ENCODE measurements around the gene OR1D5. TPM values are rescaled to one million over a fixed set of nuclear protein-coding genes. Genes with fewer than 3 reads are reported as not detected.

Gene OR1D5
- total RNA-seq, 2 donors from 2014 or later, result not detected

DNA sequence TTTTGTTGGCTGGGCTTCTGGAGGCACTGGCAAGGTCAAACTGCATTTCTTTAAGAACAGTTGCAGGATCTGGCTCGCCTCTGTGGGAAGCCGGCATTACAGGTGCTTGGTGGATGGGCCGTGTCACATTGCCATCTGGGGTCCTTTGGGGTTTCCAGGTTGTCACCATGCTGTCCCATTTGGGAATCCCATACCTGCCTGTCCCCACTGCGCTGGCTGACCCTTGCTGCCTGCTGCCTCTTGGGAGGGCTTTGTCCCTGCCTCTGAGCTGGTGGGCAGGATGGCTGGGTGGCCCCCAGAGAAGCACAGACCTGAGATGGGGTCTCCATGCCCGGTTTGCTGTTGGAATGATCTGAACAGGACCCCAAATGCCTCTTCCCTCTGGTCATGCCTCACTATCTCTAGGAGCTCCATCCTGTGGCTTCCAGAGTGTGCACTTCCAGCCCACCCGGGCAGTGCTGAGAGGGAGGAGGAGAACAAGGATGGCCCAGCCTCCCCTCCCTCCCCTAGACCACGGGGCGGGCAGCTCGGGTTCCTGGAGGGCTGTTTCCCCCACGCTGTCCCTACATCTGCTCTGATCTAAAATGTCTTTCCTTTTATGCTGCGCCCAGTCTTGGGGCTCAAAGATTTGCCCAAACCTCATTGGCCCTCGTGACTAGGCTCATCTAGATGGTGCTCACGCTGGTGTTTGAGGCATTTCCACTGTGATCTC, 28.0 kb downstream of the OR1D5 start:
- intact Hi-C loops (cut with DNase I), result no loop called here
- Histone ChIP-seq H3K4me3 (no peak overlapping the region), H3K4me1 (replicated peaks) (no peaks in the 10 kb centered on the region), H3K9me3 (no peaks in the 10 kb centered on the region), H3K27me3 (replicated peaks; ENCODE audit: insufficient read depth) (no peaks in the 10 kb centered on the region), H3K27ac (no peak overlapping the region), H3K36me3 (no peaks in the 10 kb centered on the region)
- WGBS, result 68% methylated on average over 13 of the region's 13 CpGs
- DNase-seq (ENCODE audit: low spot score), result no peak
- TF ChIP-seq POLR2AphosphoS5 (IDR thresholded peaks at IDR 0.05), result no peak
- no peak for TF ChIP-seq POLR2A (IDR thresholded peaks at IDR 0.05)
- TF ChIP-seq CTCF (IDR thresholded peaks at IDR 0.05), result no peak

GRCh38 chr17:3034578-3034920, 28.9 kb downstream of the OR1D5 start:
- DNase-seq (ENCODE audit: low spot score), result no peak
- intact Hi-C loops (cut with DNase I), result no loop called here
- 85% methylated on average over 8 of the region's 9 CpGs for WGBS

DNA sequence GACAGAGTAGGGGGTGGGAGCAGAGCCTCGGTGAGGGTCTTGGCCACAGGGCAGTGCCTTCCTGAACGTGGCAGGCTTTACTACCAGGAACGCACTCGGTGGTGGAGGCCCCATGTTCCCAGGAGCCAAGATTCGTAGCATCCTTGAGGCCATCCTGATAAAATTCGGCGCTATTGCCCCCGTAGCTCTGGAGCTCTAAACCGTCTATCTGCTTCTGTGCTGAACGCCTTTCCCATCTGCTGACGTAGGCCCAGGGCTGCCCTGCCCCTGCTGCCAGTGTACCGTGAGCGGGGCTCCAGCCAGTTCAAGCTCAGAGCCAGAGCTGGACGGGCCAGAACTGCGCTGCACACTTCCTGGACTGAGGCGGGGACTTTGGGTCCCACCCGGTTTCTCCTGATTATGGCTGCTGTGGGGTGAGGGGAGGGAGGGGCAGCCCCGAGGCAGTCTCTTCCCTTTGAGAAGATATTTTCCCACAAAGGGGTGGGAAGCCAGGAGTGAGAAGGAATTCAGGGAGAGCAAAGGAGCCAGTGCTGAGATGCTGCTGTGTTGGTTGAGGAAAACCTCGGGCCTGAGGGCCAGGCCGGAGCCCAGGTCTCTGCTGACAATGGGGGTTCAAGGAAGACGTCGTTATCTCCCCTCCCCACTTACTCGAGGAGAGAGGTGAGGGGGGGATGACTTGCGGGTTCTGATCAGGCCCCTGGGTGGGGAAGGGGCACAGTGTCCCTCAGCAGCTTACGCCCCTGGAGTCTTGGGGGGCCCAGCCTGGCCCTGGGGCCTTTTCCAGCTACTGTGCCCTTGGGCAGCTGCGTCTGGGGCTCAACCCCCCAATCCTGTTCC, 29.4 kb downstream of the OR1D5 start:
- intact Hi-C loops (cut with DNase I), result no loop called here
- Histone ChIP-seq H3K27me3 (replicated peaks; ENCODE audit: insufficient read depth) (no peaks in the 10 kb centered on the region), H3K4me3 (no peak overlapping the region), H3K27ac (no peak overlapping the region), H3K4me1 (replicated peaks) (no peaks in the 10 kb centered on the region), H3K36me3 (peaks cover 0 to 3% of the 10 kb centered on the region in 2 donors), H3K9me3 (no peaks in the 10 kb centered on the region)
- 75% methylated on average over 22 of the region's 26 CpGs for WGBS
- TF ChIP-seq POLR2A (IDR thresholded peaks at IDR 0.05) (no peak), CTCF (IDR thresholded peaks at IDR 0.05) (no peak), POLR2AphosphoS5 (IDR thresholded peaks at IDR 0.05) (no peak)
- no peak for DNase-seq (ENCODE audit: low spot score)

More at GRCh38 chr17:3034578-3034920, 28.9 kb downstream of the OR1D5 start:
- H3K27me3 ChIP-seq (replicated peaks; ENCODE audit: insufficient read depth), result no peaks in the 10 kb centered on the region
- H3K4me1 ChIP-seq (replicated peaks), result no peaks in the 10 kb centered on the region
- H3K36me3 ChIP-seq, result peaks cover 0 to 1% of the 10 kb centered on the region in 2 donors
- no peak overlapping the region for H3K27ac ChIP-seq
- no peaks in the 10 kb centered on the region for H3K9me3 ChIP-seq
- TF ChIP-seq CTCF (IDR thresholded peaks at IDR 0.05) (no peak), POLR2A (IDR thresholded peaks at IDR 0.05) (no peak), POLR2AphosphoS5 (IDR thresholded peaks at IDR 0.05) (no peak)
- no peak overlapping the region for H3K4me3 ChIP-seq

DNA sequence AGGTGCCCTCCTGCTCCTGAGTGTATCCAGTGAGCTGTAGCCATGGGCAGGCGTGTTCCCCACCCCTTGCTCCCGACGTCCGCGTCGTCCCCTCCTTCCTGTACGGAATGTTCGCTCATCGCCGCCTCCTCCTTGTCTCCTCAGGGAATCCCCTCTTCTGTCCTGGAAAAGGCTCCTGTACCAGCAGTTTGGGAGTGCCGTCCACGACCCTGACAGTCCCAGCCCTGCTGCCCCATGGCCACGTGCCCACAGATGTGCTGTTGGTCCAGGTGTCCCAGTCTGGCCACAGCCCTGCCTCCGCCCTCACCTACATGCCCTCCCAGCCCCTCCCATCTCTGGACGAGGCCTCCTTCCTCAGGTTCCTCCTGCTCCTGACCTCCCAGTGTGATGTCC, 30.2 kb downstream of the OR1D5 start:
- Histone ChIP-seq H3K4me3 (no peak overlapping the region), H3K27me3 (replicated peaks; ENCODE audit: insufficient read depth) (no peaks in the 10 kb centered on the region), H3K36me3 (peaks cover 0 to 3% of the 10 kb centered on the region in 2 donors), H3K27ac (no peak overlapping the region), H3K9me3 (no peaks in the 10 kb centered on the region), H3K4me1 (replicated peaks) (no peaks in the 10 kb centered on the region)
- WGBS, result 81% methylated on average over 15 of the region's 15 CpGs
- intact Hi-C loops (cut with DNase I), result no loop called here
- no peak for TF ChIP-seq POLR2AphosphoS5 (IDR thresholded peaks at IDR 0.05)
- TF ChIP-seq POLR2A (IDR thresholded peaks at IDR 0.05), result no peak
- no peak for TF ChIP-seq CTCF (IDR thresholded peaks at IDR 0.05)
- no peak for DNase-seq (ENCODE audit: low spot score)

All from prostate gland (tissue), 2 donors.